Mammary epithelial cell (primary cell): Measurements from ENCODE around the gene SYNE1.

Source experiments
- EZH2 ChIP-seq: IDR thresholded peaks from 2 replicates; pipeline ENCODE4 v1.6.1; 2012; ENCODE audit warnings: low read length, inconsistent platforms, borderline replicate concordance
- TF ChIP-seq, protein P1 (sequence below), 2 donors: IDR thresholded peaks in 1 of 2; conservative IDR thresholded peaks in 1 of 2; 2 replicates each; pipeline ENCODE4 v1.5.1; 2011 to 2012; ENCODE audit warnings: inconsistent platforms in 2 of 2, low read length in 2 of 2, mild to moderate bottlenecking in 2 of 2, control low read depth in 1 of 2, low read depth in 1 of 2; ENCODE audit not compliant: insufficient read depth in 1 of 2; ENCODE audit errors: extremely low read depth in 1 of 2

DNA sequence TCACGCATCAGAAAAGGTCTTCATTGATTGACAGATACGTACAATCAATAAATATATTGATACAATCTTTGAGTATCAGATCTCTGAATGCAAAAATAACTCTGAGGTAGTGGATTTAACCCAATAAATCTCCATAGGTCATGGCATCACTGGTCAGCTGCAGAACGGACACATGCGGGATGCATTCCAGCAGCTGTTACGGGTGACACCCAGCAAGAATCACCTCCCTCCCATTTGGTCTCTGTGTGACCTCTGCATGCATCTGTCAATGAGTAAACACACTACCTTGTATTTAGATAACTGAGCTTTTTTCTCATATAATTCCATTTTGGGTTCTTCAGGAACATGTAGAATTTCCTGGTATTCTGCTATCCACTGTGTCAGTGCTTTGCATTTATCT is 285.4 kb downstream of the SYNE1 start:
- TF ChIP-seq, protein P1, sequence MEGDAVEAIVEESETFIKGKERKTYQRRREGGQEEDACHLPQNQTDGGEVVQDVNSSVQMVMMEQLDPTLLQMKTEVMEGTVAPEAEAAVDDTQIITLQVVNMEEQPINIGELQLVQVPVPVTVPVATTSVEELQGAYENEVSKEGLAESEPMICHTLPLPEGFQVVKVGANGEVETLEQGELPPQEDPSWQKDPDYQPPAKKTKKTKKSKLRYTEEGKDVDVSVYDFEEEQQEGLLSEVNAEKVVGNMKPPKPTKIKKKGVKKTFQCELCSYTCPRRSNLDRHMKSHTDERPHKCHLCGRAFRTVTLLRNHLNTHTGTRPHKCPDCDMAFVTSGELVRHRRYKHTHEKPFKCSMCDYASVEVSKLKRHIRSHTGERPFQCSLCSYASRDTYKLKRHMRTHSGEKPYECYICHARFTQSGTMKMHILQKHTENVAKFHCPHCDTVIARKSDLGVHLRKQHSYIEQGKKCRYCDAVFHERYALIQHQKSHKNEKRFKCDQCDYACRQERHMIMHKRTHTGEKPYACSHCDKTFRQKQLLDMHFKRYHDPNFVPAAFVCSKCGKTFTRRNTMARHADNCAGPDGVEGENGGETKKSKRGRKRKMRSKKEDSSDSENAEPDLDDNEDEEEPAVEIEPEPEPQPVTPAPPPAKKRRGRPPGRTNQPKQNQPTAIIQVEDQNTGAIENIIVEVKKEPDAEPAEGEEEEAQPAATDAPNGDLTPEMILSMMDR (conservative IDR thresholded peaks at IDR 0.05 in 1 of 2, IDR thresholded peaks at IDR 0.05 in 1 of 2; ENCODE audit: extremely low read depth in 1 of 2, insufficient read depth in 1 of 2, low read depth in 1 of 2, low read length in 2 of 2), result no peak
- no peak for TF ChIP-seq EZH2
